ENCODE measurements around the gene MOB3A. TPM values are rescaled to one million over a fixed set of nuclear protein-coding genes. Genes with fewer than 3 reads are reported as not detected.
"Not testable (repeated sequence)": the region's sequence is repeated elsewhere in the genome, so short reads cannot be mapped to it uniquely, and the experiment has no call there.

The MOB3A gene
- total RNA-seq, 2 experiments from 2014 or later: 96.4 to 97.3 TPM

GRCh38 chr19:2089001-2089711 is 7.0 kb downstream of the MOB3A start:
- no peaks in the 10 kb centered on the region for H3K27me3 ChIP-seq (ENCODE audit: control insufficient read depth in 1 of 2, insufficient read depth in 2 of 2, low read length in 2 of 2)
- H3K27ac ChIP-seq (ENCODE audit: low read depth in 1 of 2, low read length in 2 of 2): peak overlapping the region; percentile 62 to 66
- CTCF ChIA-PET: no interaction called here
- peaks cover 88% of the 10 kb centered on the region for H3K4me1 ChIP-seq (ENCODE audit: insufficient read depth, low read length)
- DNase-seq: peak in 2 of 14 experiments; percentile 25 to 43
- H3K27me3 Mint-ChIP-seq: no peaks in the 10 kb centered on the region
- H3K36me3 Mint-ChIP-seq (ENCODE audit: low read depth): peaks cover 30% of the 10 kb centered on the region
- POLR2A ChIA-PET: interaction anchor here (0.8 to 1.5 kb wide), 4 partner anchors 11 to 57 kb away, joined by 3 to 5 read pairs (median 3); no protein-coding TSS in a partner anchor
- H3K9me3 Mint-ChIP-seq: no peaks in the 10 kb centered on the region
- TF ChIP-seq, protein P1, sequence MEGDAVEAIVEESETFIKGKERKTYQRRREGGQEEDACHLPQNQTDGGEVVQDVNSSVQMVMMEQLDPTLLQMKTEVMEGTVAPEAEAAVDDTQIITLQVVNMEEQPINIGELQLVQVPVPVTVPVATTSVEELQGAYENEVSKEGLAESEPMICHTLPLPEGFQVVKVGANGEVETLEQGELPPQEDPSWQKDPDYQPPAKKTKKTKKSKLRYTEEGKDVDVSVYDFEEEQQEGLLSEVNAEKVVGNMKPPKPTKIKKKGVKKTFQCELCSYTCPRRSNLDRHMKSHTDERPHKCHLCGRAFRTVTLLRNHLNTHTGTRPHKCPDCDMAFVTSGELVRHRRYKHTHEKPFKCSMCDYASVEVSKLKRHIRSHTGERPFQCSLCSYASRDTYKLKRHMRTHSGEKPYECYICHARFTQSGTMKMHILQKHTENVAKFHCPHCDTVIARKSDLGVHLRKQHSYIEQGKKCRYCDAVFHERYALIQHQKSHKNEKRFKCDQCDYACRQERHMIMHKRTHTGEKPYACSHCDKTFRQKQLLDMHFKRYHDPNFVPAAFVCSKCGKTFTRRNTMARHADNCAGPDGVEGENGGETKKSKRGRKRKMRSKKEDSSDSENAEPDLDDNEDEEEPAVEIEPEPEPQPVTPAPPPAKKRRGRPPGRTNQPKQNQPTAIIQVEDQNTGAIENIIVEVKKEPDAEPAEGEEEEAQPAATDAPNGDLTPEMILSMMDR (IDR thresholded peaks at IDR 0.05): no peak
- peak overlapping the region; percentile 97 for H3K27ac Mint-ChIP-seq
- peaks cover 15% of the 10 kb centered on the region for H3K36me3 ChIP-seq (ENCODE audit: insufficient read depth, low read length)
- no peak overlapping the region for H3K4me3 ChIP-seq (ENCODE audit: low read length)
- H3K4me3 Mint-ChIP-seq: peak overlapping the region; percentile 58
- no peaks in the 10 kb centered on the region for H3K9me3 ChIP-seq (ENCODE audit: control insufficient read depth in 1 of 2, insufficient read depth in 1 of 2, low read length in 2 of 2)
- H3K4me1 Mint-ChIP-seq (ENCODE audit: low read depth): peaks cover 64% of the 10 kb centered on the region
- intact Hi-C loops (cut with DNase I, micrococcal nuclease): loop anchor here in 1 of 2 experiments (5.0 kb wide), 1 partner anchor 207 kb away; no protein-coding TSS in a partner anchor
- no peak for ATAC-seq (ENCODE audit: poor library complexity)

- no peaks in the 10 kb centered on the region for H3K9me3 Mint-ChIP-seq
- H3K27me3 Mint-ChIP-seq: no peaks in the 10 kb centered on the region
- no peak for ATAC-seq (ENCODE audit: poor library complexity)
- H3K4me1 ChIP-seq (ENCODE audit: insufficient read depth, low read length): peaks cover 84% of the 10 kb centered on the region
- DNase-seq: peak in 4 of 14 experiments; percentile 24 to 67 (median 65)
- H3K27me3 ChIP-seq (ENCODE audit: control insufficient read depth in 1 of 2, insufficient read depth in 2 of 2, low read length in 2 of 2): no peaks in the 10 kb centered on the region
- intact Hi-C loops (cut with DNase I, micrococcal nuclease): loop anchor here in 1 of 2 experiments (5.0 kb wide), 1 partner anchor 205 kb away; no protein-coding TSS in a partner anchor
- peaks cover 43% of the 10 kb centered on the region for H3K36me3 Mint-ChIP-seq (ENCODE audit: low read depth)
- peaks cover 4% of the 10 kb centered on the region for H3K36me3 ChIP-seq (ENCODE audit: insufficient read depth, low read length)
- H3K4me3 Mint-ChIP-seq: peak overlapping the region; percentile 75
- TF ChIP-seq, protein P1 (IDR thresholded peaks at IDR 0.05): no peak
- ChIA-PET CTCF (interaction anchor here (0.6 to 1.7 kb wide), 7 partner anchors 8 to 1388 kb away, joined by 3 to 5 read pairs (median 3); partner anchors contain the start of gene IZUMO4), POLR2A (interaction anchor here (0.7 to 6.9 kb wide), 7 partner anchors 7 to 68 kb away, joined by 3 to 153 read pairs (median 4); partner anchors contain the start of genes IZUMO4 and MOB3A)
- peak overlapping the region; percentile 97 for H3K27ac Mint-ChIP-seq
- no peaks in the 10 kb centered on the region for H3K9me3 ChIP-seq (ENCODE audit: control insufficient read depth in 1 of 2, insufficient read depth in 1 of 2, low read length in 2 of 2)
- peak overlapping the region; percentile 14 to 98 for H3K27ac ChIP-seq (ENCODE audit: low read depth in 1 of 2, low read length in 2 of 2)
- H3K4me1 Mint-ChIP-seq (ENCODE audit: low read depth): peaks cover 65% of the 10 kb centered on the region
- H3K4me3 ChIP-seq (ENCODE audit: low read length): peak overlapping the region; percentile 22
These were observed 8.5 kb downstream of the MOB3A start for GRCh38 chr19:2087621-2088100.

GRCh38 chr19:2086695-2087620 is 9.2 kb downstream of the MOB3A start:
- ATAC-seq (ENCODE audit: poor library complexity): peak; percentile 3
- peak in 4 of 14 experiments; percentile 23 to 51 (median 48) for DNase-seq

More at GRCh38 chr19:2086695-2087620, 9.2 kb downstream of the MOB3A start:
- ChIA-PET CTCF (interaction anchor here (0.6 to 1.7 kb wide), 7 partner anchors 9 to 1387 kb away, joined by 3 to 7 read pairs (median 3); partner anchors contain the start of genes IZUMO4 and MOB3A), POLR2A (interaction anchor here (0.7 to 6.9 kb wide), 7 partner anchors 8 to 67 kb away, joined by 3 to 153 read pairs (median 4); partner anchors contain the start of genes IZUMO4 and MOB3A)
- not testable (repeated sequence) for H3K9me3 Mint-ChIP-seq; H3K36me3 ChIP-seq (ENCODE audit: insufficient read depth, low read length); H3K27me3 ChIP-seq (ENCODE audit: control insufficient read depth in 1 of 2, insufficient read depth in 2 of 2, low read length in 2 of 2); H3K9me3 ChIP-seq (ENCODE audit: control insufficient read depth in 1 of 2, insufficient read depth in 1 of 2, low read length in 2 of 2); H3K27me3 Mint-ChIP-seq
- Histone ChIP-seq H3K4me3 (ENCODE audit: low read length) (peak overlapping the region; percentile 22), H3K4me1 (ENCODE audit: insufficient read depth, low read length) (peaks cover 84% of the 10 kb centered on the region), H3K27ac (ENCODE audit: low read depth in 1 of 2, low read length in 2 of 2) (peak overlapping the region; percentile 29 to 98)
- Mint-ChIP-seq H3K27ac (peak overlapping the region; percentile 97), H3K4me1 (ENCODE audit: low read depth) (peaks cover 72% of the 10 kb centered on the region), H3K36me3 (ENCODE audit: low read depth) (peaks cover 50% of the 10 kb centered on the region), H3K4me3 (peak overlapping the region; percentile 75)
- intact Hi-C loops (cut with DNase I, micrococcal nuclease): loop anchor here in 1 of 2 experiments (5.0 kb wide), 1 partner anchor 205 kb away; no protein-coding TSS in a partner anchor
